HFFc6 (cell line): ENCODE data around the gene LAMB2. TPM values are rescaled to one million over a fixed set of nuclear protein-coding genes. Genes with fewer than 3 reads are reported as not detected.

Source experiments
- DNase-seq: peaks from one replicate; pipeline ENCODE4 v3.0.0-alpha.2; 2018
- H3K27ac Mint-ChIP-seq: 2 replicates; pipeline ENCODE4 v1.8.0; 2020; ENCODE audit warnings: mild to moderate bottlenecking, mixed read lengths
- H3K27me3 Mint-ChIP-seq: 2 replicates; pipeline ENCODE4 v1.8.0; 2021; ENCODE audit warnings: mild to moderate bottlenecking, moderate library complexity, mixed read lengths; ENCODE audit not compliant: insufficient read depth
- H3K36me3 Mint-ChIP-seq: 2 replicates; pipeline ENCODE4 v1.8.0; 2021; ENCODE audit warnings: low read depth, mixed read lengths
- H3K4me1 Mint-ChIP-seq: 2 replicates; pipeline ENCODE4 v1.8.0; 2020; ENCODE audit warnings: low read depth, mixed read lengths
- H3K4me3 Mint-ChIP-seq: 2 replicates; pipeline ENCODE4 v1.8.0; 2020; ENCODE audit warnings: mild to moderate bottlenecking, moderate library complexity, mixed read lengths
- H3K9me3 Mint-ChIP-seq: 2 replicates; pipeline ENCODE4 v1.8.0; 2020; ENCODE audit warnings: mild to moderate bottlenecking, mixed read lengths
- long read RNA-seq: library from polyadenylated mRNA; unstranded; transcript quantifications from one replicate; pipeline ENCODE4 v2.0.0, GENCODE V29; 2019
- total RNA-seq, 6 experiments: library from RNA; stranded (reverse); fragmentation: NEBNext Ultra II Directional; extraction: Animal tissue kit (Norgen Biotek cat#: 25700); gene quantifications; 2 replicates in 1 of 6; 3 replicates in 5 of 6; pipeline ENCODE4 v1.2.3, GENCODE V29; 2021
- TF ChIP-seq, protein P1 (sequence below): fragments of 200-600 bp; sonication (generic); IDR thresholded peaks from 2 replicates; pipeline ENCODE4 v1.5.0; 2021; ENCODE audit warnings: antibody characterized with exemption, mild to moderate bottlenecking

Gene LAMB2
- 100 to 1,000 TPM; 432 to 518 (median 449) TPM for total RNA-seq
- long read RNA-seq, full-length matches to known transcripts = 35 of 106 reads
- long read RNA-seq, partial matches to known transcripts = 58 of 106 reads
- long read RNA-seq, other reads (novel, unspliced or antisense) = 13 of 106 reads

DNA sequence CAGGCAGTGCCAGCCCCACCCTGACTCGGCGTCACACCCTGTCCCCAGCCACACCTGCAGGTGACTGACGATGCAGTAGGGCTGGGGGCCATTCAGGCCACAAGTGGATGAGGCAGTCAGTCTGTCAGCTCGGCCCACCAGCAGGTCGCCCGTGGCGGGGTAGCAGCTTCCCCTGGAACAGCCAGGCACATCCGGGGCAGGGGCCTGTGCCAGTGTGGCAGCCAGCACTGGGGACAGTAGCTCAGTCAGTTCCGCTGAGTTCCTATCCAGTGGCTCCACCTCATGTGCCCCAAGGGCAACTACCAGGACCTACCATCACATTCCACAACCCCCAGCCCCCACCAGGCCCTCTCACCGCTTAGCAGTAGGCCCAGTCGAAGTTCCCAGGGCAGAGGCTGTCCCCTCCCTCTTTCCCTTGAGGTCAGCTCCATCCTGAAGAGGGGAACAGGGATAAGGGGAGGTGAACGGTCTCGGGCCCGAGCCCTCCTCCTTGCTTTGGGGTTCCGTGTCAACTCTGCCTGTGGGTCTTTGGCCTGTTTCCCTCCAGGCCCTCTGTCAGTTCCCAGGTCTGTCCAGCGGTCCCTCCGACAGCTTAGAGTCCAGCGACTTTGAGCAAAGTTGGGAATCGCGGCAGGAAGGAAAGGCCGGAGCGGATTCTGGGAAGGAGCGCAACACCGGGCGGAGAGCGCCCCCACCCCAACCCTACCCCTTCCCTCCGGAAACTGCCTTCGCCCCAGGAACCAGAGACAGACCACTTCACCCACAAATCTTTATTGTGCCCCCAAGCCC, at the start of gene LAMB2:
Gene LAMB2 (minus strand): TSS at position 614 of the 789 bp plus-strand sequence. CDS start 183 bp downstream, at position 431.
- TF ChIP-seq, protein P1, sequence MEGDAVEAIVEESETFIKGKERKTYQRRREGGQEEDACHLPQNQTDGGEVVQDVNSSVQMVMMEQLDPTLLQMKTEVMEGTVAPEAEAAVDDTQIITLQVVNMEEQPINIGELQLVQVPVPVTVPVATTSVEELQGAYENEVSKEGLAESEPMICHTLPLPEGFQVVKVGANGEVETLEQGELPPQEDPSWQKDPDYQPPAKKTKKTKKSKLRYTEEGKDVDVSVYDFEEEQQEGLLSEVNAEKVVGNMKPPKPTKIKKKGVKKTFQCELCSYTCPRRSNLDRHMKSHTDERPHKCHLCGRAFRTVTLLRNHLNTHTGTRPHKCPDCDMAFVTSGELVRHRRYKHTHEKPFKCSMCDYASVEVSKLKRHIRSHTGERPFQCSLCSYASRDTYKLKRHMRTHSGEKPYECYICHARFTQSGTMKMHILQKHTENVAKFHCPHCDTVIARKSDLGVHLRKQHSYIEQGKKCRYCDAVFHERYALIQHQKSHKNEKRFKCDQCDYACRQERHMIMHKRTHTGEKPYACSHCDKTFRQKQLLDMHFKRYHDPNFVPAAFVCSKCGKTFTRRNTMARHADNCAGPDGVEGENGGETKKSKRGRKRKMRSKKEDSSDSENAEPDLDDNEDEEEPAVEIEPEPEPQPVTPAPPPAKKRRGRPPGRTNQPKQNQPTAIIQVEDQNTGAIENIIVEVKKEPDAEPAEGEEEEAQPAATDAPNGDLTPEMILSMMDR = peak; percentile 35; the same call in 1 of the 2 replicates
- peak within 1 kb of the TSS; percentile 90 for H3K4me3 Mint-ChIP-seq

DNA sequence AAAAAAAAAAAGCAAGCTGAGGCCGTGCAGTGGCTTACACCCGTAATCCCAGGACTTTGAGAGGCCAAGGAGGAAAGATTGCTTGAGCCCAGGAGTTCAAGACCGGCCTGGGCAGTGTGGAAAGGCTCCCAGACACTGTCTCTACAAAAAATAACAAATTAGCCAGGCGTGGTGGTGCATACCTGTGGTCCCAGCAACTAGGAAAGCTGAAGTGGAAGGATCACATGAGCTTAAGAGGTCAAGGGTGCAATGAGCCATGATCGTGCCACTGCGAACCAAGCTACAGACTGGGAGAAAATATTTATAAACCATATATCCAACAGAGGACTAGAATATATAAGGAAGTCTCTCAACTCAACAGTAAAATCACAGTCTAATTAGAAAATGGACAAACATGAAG, 48.5 kb upstream of the LAMB2 start:
- Mint-ChIP-seq H3K4me1 (no peaks in the 10 kb centered on the region), H3K27ac (no peak overlapping the region), H3K4me3 (no peak overlapping the region), H3K9me3 (no peaks in the 10 kb centered on the region), H3K36me3 (no peaks in the 10 kb centered on the region), H3K27me3 (peaks cover 11% of the 10 kb centered on the region)
- DNase-seq = no peak
- TF ChIP-seq, protein P1 = no peak

More for the DNA sequence above, at the start of gene LAMB2:
- Mint-ChIP-seq H3K27ac (peak within 1 kb of the TSS; percentile 96), H3K4me1 (peaks cover 26% of the 10 kb centered on the region), H3K9me3 (no peaks in the 10 kb centered on the region), H3K36me3 (peaks cover 24% of the 10 kb centered on the region), H3K27me3 (peaks cover 4% of the 10 kb centered on the region; the same call in 1 of the 2 replicates)
- DNase-seq = peak; percentile 84

DNA sequence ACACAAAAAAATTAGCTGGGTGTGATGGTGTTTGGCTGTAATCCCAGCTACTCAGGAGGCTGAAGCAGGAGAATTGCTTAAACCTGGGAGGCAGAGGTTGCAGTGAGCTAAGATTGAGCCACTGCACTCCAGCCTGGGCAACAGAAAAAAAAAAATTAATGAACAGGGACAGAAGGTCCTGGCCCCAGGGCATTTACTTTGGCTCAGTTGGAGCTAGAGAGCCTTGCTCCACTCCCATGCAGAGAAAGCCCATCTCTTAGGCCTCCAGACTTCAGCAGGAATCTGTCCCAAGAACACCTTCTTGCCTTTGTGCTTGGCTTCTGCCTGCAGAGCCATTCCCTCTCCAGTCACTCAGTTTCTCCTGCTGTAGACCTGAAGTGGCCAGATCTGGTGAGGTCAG, 47.3 kb upstream of the LAMB2 start:
- Mint-ChIP-seq H3K9me3 (no peaks in the 10 kb centered on the region), H3K36me3 (no peaks in the 10 kb centered on the region), H3K27ac (no peak overlapping the region), H3K27me3 (peaks cover 11% of the 10 kb centered on the region), H3K4me3 (no peak overlapping the region), H3K4me1 (no peaks in the 10 kb centered on the region)
- no peak for DNase-seq
- TF ChIP-seq, protein P1 = no peak

DNA sequence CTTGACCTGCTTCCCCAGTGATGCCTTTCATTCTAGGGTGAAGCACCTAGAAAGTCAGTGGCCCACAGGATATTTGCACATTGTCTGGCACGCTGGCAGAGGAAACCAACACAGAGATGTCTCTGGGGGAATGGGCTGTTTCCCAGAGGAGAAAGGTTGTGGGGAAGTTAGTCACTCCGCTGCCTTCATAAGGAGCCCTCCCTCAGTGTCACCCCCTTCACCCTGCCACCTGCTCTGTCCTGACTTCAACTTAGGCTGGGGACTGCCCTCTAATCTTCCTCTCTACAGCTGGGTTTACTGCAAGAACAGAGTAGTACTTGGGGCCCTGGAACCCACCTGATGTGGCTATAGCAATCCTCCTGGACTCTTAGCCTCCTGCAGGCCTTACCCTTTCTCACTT, 44.2 kb upstream of the LAMB2 start:
- Mint-ChIP-seq H3K4me3 (no peak overlapping the region), H3K4me1 (peaks cover 19% of the 10 kb centered on the region), H3K27me3 (peaks cover 12% of the 10 kb centered on the region), H3K9me3 (no peaks in the 10 kb centered on the region), H3K27ac (no peak overlapping the region), H3K36me3 (no peaks in the 10 kb centered on the region)
- TF ChIP-seq, protein P1 = no peak
- no peak for DNase-seq

DNA sequence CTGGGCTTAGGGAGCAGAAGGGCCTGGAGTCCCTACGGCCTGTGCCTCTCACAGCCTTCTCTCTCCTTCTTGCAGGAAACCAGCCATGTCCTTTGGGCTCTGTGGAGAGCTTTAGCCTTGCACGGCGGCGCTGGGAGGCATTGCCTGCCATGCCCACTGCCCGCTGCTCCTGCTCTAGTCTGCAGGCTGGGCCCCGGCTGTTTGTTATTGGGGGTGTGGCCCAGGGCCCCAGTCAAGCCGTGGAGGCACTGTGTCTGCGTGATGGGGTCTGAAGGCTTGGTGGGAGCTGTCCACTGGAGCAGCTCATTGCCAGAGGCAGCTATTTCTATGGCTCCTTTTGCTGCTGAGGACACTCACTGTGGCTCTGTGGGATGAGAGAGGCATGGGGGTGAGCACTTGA, 42.7 kb upstream of the LAMB2 start:
- no peak overlapping the region for H3K27ac Mint-ChIP-seq
- H3K4me1 Mint-ChIP-seq = peaks cover 29% of the 10 kb centered on the region
- H3K4me3 Mint-ChIP-seq = no peak overlapping the region

More for the DNA sequence above, 42.7 kb upstream of the LAMB2 start:
- no peak for DNase-seq
- Mint-ChIP-seq H3K36me3 (no peaks in the 10 kb centered on the region), H3K27me3 (peaks cover 3% of the 10 kb centered on the region), H3K9me3 (no peaks in the 10 kb centered on the region)
- TF ChIP-seq, protein P1 = no peak
